ENCODE measurements around the gene SFXN3.

Gene SFXN3

GRCh38 chr10:101080933-101081931, 50.2 kb downstream of the SFXN3 start:
- in situ Hi-C loops (cut with MboI; ENCODE audit: low sequenced_read_pairs, unreplicated experiment) = no loop called here
- peak; percentile 47 for DNase-seq (ENCODE audit: low spot score)
- no peak for TF ChIP-seq CTCF (IDR thresholded peaks at IDR 0.05; ENCODE audit: borderline replicate concordance, control extremely low read depth, extremely low read depth, insufficient read depth, missing control alignments)

GRCh38 chr10:101085846-101086245, 54.8 kb downstream of the SFXN3 start:
- no peak for DNase-seq (ENCODE audit: low spot score)
- no peak for TF ChIP-seq CTCF (IDR thresholded peaks at IDR 0.05; ENCODE audit: borderline replicate concordance, control extremely low read depth, extremely low read depth, insufficient read depth, missing control alignments)
- in situ Hi-C loops (cut with MboI; ENCODE audit: low sequenced_read_pairs, unreplicated experiment) = no loop called here

GRCh38 chr10:101087376-101087775, 56.3 kb downstream of the SFXN3 start:
- TF ChIP-seq CTCF (IDR thresholded peaks at IDR 0.05; ENCODE audit: borderline replicate concordance, control extremely low read depth, extremely low read depth, insufficient read depth, missing control alignments) = no peak
- no peak for DNase-seq (ENCODE audit: low spot score)
- in situ Hi-C loops (cut with MboI; ENCODE audit: low sequenced_read_pairs, unreplicated experiment) = no loop called here

GRCh38 chr10:101087965-101088364, 56.9 kb downstream of the SFXN3 start:
- no peak for TF ChIP-seq CTCF (IDR thresholded peaks at IDR 0.05; ENCODE audit: borderline replicate concordance, control extremely low read depth, extremely low read depth, insufficient read depth, missing control alignments)
- in situ Hi-C loops (cut with MboI; ENCODE audit: low sequenced_read_pairs, unreplicated experiment) = no loop called here
- no peak for DNase-seq (ENCODE audit: low spot score)

- no peak for DNase-seq (ENCODE audit: low spot score)
- in situ Hi-C loops (cut with MboI; ENCODE audit: low sequenced_read_pairs, unreplicated experiment) = no loop called here
- no peak for TF ChIP-seq CTCF (IDR thresholded peaks at IDR 0.05; ENCODE audit: borderline replicate concordance, control extremely low read depth, extremely low read depth, insufficient read depth, missing control alignments)
Measured at GRCh38 chr10:101089520-101090299, 58.7 kb downstream of the SFXN3 start.

GRCh38 chr10:101090597-101090996, 59.6 kb downstream of the SFXN3 start:
- in situ Hi-C loops (cut with MboI; ENCODE audit: low sequenced_read_pairs, unreplicated experiment) = no loop called here
- TF ChIP-seq CTCF (IDR thresholded peaks at IDR 0.05; ENCODE audit: borderline replicate concordance, control extremely low read depth, extremely low read depth, insufficient read depth, missing control alignments) = no peak
- DNase-seq (ENCODE audit: low spot score) = no peak

All from GM13976 (cell line).